Measurements from ENCODE around the gene ITGAV. TPM values are rescaled to one million over a fixed set of nuclear protein-coding genes. Genes with fewer than 3 reads are reported as not detected.

The ITGAV gene
- total RNA-seq, 1 donor: 174 TPM

- peak overlapping the region; percentile 87 for H3K4me3 ChIP-seq (ENCODE audit: low read depth, low read length)
- TF ChIP-seq, protein P1, sequence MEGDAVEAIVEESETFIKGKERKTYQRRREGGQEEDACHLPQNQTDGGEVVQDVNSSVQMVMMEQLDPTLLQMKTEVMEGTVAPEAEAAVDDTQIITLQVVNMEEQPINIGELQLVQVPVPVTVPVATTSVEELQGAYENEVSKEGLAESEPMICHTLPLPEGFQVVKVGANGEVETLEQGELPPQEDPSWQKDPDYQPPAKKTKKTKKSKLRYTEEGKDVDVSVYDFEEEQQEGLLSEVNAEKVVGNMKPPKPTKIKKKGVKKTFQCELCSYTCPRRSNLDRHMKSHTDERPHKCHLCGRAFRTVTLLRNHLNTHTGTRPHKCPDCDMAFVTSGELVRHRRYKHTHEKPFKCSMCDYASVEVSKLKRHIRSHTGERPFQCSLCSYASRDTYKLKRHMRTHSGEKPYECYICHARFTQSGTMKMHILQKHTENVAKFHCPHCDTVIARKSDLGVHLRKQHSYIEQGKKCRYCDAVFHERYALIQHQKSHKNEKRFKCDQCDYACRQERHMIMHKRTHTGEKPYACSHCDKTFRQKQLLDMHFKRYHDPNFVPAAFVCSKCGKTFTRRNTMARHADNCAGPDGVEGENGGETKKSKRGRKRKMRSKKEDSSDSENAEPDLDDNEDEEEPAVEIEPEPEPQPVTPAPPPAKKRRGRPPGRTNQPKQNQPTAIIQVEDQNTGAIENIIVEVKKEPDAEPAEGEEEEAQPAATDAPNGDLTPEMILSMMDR (IDR thresholded peaks at IDR 0.05; ENCODE audit: insufficient read depth, low read length): no peak
- peak; percentile 43 for DNase-seq (ENCODE audit: low read depth)
Measured at GRCh38 chr2:186588940-186589611, 780 bp upstream of the ITGAV start.

DNA sequence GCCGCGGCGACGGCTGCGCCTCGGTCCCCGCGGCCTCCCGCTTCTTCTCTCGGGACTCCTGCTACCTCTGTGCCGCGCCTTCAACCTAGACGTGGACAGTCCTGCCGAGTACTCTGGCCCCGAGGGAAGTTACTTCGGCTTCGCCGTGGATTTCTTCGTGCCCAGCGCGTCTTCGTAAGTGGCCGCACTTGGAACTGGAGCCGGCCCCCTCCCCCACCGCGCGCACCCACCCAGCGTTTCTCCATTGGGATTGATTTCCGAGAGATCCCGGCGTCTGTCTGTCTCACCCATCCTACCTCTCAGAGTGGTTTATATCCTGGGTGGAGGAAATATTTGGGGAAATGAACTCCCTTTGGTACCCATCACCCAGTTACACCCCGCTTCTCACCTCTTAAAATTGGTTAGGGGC, 498 bp downstream of the ITGAV start:
- H3K4me3 ChIP-seq (ENCODE audit: low read depth, low read length): peak overlapping the region; percentile 87
- peak; percentile 33 for DNase-seq (ENCODE audit: low read depth)
- TF ChIP-seq, protein P1 (IDR thresholded peaks at IDR 0.05; ENCODE audit: insufficient read depth, low read length): no peak

- H3K4me3 ChIP-seq (ENCODE audit: low read depth, low read length): peak overlapping the region; percentile 87
- TF ChIP-seq, protein P1 (IDR thresholded peaks at IDR 0.05; ENCODE audit: insufficient read depth, low read length): no peak
- peak; percentile 76 for DNase-seq (ENCODE audit: low read depth)
Measured at GRCh38 chr2:186590759-186591505, 1.1 kb downstream of the ITGAV start.

DNA sequence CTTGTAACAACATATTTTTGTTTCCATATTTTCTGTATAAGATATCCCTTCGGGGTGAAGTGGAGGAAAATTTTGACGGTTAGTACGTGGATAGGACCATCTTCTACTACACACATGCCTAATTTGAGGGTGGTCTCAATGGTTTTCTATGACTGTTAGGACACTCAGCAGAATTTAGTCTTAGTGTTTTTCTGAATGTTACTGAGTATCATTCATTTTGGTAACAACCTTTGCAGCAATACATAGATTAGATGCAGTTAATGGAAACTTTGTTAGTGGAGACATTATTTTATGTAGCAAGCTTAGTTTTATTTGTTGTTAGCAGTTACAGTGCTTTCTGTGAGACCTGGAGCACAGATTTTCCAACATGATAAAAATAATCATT, 1.6 kb downstream of the ITGAV start:
- TF ChIP-seq, protein P1 (IDR thresholded peaks at IDR 0.05; ENCODE audit: insufficient read depth, low read length): no peak
- no peak for DNase-seq (ENCODE audit: low read depth)
- H3K4me3 ChIP-seq (ENCODE audit: low read depth, low read length): peak overlapping the region; percentile 87

DNA sequence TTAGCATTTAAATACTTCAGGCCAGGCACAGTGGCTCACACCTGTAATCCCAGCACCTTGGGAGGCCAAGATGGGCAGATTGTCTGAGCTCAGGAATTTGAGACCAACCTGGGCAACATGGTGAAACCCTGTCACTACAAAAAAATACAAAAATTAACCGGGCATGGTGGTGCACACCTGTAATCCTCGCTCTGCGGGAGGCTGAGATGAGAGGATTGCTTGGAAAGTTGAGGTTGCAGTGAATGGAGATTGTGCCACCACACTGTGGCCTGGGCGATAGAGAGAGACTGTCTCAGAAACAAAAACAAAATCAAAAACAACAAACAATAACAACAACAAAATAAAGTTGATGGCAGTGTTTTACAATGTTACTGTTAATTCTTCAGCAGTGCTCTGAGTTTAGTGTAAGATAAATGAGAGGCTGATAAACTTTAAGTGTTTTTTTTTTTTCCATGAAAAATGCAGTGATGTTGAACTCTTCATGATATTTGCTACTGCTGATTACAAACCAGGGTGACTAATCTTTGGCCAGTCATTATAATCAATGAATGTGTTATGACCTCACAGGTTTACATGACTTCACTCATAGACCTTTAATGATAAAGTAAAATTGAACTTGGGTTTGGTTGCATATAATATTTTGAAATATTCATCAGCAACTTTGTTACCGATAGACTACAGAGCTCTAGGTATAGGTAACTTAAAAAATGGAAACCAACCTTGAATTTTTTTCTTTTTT, 2.5 kb downstream of the ITGAV start:
- TF ChIP-seq, protein P1 (IDR thresholded peaks at IDR 0.05; ENCODE audit: insufficient read depth, low read length): no peak
- H3K4me3 ChIP-seq (ENCODE audit: low read depth, low read length): peak overlapping the region; percentile 87
- peak; percentile 24 for DNase-seq (ENCODE audit: low read depth)

- no peak overlapping the region for H3K4me3 ChIP-seq (ENCODE audit: low read depth, low read length)
- DNase-seq (ENCODE audit: low read depth): no peak
- TF ChIP-seq, protein P1 (IDR thresholded peaks at IDR 0.05; ENCODE audit: insufficient read depth, low read length): no peak
Measured at GRCh38 chr2:186593523-186593922, 3.7 kb downstream of the ITGAV start.
